GM12865 (cell line): ENCODE data around the gene MSANTD7.

Experiments
- DNase-seq: peaks from one replicate; pipeline ENCODE4 v3.0.0; 2010; ENCODE audit warnings: low read depth
- H3K4me3 ChIP-seq: 2 replicates; pipeline ENCODE4 v1.5.1; 2011; ENCODE audit warnings: mild to moderate bottlenecking, low read depth, low read length, control low read depth
- CTCF ChIP-seq: IDR thresholded peaks from 2 replicates; pipeline ENCODE4 v1.5.1; 2011; ENCODE audit warnings: low read length, control low read depth, low read depth, inconsistent platforms; ENCODE audit not compliant: insufficient read depth; ENCODE audit errors: missing control alignments

MSANTD7 gene

DNA sequence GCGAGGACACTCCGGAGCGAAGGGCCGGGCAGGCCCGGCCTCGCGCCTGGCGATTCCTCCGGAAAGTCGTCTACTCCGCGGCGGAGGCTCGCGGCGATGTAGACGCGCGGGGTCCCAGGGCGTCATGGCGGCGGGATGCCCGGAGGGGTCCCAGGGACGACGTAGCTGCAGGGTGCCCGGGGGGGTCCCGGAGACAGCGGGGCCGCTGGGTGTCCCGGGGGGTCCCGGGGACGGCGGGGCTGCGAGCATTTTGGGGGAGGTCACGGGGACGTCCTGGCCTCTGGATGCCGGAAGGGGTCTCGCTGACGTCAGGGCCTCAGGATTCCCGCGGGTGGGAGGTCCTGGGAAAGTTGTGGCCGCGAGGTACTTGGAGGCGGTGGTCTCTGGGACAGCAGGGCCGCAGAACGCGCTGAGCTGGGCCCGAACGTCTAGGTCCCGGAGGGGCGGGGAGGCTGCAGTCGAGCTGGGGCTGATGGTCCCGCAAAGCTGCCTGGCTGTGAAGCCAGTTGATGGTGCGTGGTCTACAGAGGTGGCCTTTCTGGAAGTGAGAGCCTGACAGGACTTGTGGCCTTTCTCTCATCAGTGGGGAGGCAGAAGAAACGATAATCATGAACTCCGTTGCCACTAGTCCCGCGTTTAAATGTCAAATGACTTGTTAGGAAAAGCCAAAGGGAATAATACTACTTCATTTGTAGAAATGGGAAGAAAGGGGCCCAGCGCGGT, 637 bp downstream of the MSANTD7 start:
- DNase-seq = peak; percentile 44
- H3K4me3 ChIP-seq = peak overlapping the region; percentile 55
- no peak for TF ChIP-seq CTCF

DNA sequence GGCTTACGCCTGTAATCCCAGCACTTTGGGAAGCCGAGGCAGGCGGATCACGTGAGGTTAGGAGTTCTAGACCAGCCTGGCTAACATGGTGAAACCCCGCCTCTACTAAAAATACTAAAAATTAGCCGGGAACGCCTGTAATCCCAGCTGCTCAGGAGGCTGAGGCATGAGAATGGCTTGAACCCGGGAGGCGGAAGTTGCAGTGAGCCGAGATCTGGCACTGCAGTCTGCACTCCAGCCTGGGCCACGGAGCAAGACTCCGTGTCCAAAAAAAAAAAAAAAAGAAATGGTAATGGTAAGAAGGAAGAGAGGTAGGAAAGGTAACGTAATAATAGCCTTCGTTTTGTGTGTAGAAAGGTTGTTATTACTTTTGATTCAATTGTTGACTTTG, 1.2 kb downstream of the MSANTD7 start:
- peak overlapping the region; percentile 55 for H3K4me3 ChIP-seq
- peak; percentile 22 for DNase-seq
- no peak for TF ChIP-seq CTCF

DNA sequence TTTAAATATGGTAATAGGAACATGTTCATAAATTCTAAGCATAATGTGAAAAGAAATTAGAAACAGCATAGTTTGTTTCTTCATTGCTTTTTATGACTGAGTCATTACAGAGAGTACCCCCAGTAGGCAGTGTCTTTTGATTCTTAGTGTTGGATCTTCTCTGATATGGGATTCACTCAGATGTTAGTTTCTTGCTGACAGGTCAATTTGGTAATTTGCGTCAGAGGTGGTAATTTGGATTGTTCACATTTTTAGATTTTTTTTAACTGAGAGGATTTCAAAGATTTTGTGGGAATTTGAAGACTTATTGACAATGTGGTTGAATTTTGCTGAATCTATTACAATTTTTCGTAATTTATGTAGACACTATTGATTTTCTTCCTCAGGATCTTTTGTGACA, 2.1 kb downstream of the MSANTD7 start:
- no peak for DNase-seq
- H3K4me3 ChIP-seq = no peak overlapping the region
- no peak for TF ChIP-seq CTCF

DNA sequence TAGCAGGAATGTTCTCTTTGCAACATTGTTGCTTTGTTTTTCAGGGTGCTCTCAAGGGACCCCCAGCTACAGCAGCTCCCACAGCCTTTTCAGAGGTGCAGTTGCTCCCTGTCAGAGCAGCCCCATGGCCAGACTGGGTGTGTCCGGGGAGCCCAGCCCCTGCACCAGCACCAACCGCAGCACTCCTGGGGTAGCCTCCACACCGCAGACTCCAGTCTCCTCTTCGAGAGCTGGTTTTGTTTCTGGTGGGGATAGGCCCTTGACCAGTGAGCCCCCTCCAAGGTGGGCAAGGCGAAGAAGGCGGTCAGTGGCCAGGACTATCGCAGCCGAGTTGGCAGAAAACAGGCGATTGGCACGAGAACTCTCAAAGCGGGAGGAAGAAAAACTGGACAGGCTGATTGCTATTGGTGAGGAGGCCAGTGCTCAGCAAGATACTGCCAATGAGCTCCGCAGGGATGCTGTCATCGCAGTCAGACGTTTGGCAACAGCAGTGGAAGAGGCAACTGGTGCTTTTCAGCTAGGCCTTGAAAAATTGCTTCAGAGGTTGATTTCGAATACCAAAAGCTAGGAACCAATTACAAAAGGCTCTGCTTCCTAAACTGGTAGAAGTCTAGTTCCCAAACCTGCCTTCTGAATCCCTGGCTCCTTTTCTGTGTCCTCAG, 5.4 kb downstream of the MSANTD7 start:
- TF ChIP-seq CTCF = no peak
- no peak overlapping the region for H3K4me3 ChIP-seq
- DNase-seq = no peak

- DNase-seq = no peak
- H3K4me3 ChIP-seq = no peak overlapping the region
- no peak for TF ChIP-seq CTCF
These were observed 6.8 kb downstream of the MSANTD7 start for GRCh38 chr10:14844948-14845347.

DNA sequence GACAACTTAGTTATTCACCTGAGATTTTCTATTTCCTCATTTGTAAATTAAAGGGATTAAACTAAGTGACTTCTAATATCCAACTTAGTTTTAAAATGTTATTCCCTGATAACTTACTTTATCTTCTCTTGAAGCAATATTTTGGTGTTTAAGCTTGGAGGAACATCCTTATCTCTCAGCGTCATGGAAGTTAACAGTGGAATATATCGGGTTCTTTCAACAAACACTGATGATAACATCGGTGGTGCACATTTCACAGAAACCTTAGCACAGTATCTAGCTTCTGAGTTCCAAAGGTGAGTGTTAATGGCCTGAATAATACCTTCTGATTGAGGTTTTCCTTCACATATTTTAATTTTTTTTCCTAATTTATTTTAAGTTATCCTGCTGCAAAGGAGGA, 14.1 kb downstream of the MSANTD7 start:
- no peak overlapping the region for H3K4me3 ChIP-seq
- no peak for TF ChIP-seq CTCF
- DNase-seq = no peak
